MG63 (cell line): Measurements from ENCODE around the gene SDR42E1. TPM values are rescaled to one million over a fixed set of nuclear protein-coding genes. Genes with fewer than 3 reads are reported as not detected.

Experiments
- DNase-seq: peaks from one replicate; pipeline ENCODE4 v3.0.0-alpha.2; 2020
- H3K27me3 ChIP-seq: fragments of 250-450 bp; sonication (Bioruptor Pico); 2 replicates; pipeline ENCODE4 v1.5.1; 2020; ENCODE audit warnings: mild to moderate bottlenecking, moderate library complexity
- H3K36me3 ChIP-seq: fragments of 250-450 bp; sonication (Bioruptor Pico); 2 replicates; pipeline ENCODE4 v1.5.1; 2020; ENCODE audit warnings: mild to moderate bottlenecking, moderate library complexity
- H3K4me3 ChIP-seq: fragments of 250-450 bp; sonication (Bioruptor Pico); 2 replicates; pipeline ENCODE4 v1.5.1; 2020; ENCODE audit warnings: mild to moderate bottlenecking, moderate library complexity
- H3K9me3 ChIP-seq: fragments of 250-450 bp; sonication (Bioruptor Pico); 2 replicates; pipeline ENCODE4 v1.5.1; 2020; ENCODE audit warnings: mild to moderate bottlenecking, moderate library complexity
- total RNA-seq: library from RNA; depleted of rRNA; stranded (reverse); fragments of >200 nt; shearing (Covaris generic); gene quantifications from 2 replicates; pipeline ENCODE4 v1.2.3, GENCODE V29; 2014; ENCODE audit warnings: low replicate concordance; rRNA removed

SDR42E1 gene, protein sequence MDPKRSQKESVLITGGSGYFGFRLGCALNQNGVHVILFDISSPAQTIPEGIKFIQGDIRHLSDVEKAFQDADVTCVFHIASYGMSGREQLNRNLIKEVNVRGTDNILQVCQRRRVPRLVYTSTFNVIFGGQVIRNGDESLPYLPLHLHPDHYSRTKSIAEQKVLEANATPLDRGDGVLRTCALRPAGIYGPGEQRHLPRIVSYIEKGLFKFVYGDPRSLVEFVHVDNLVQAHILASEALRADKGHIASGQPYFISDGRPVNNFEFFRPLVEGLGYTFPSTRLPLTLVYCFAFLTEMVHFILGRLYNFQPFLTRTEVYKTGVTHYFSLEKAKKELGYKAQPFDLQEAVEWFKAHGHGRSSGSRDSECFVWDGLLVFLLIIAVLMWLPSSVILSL
- 1.2 and 2.7 TPM in 2 replicates for total RNA-seq

DNA sequence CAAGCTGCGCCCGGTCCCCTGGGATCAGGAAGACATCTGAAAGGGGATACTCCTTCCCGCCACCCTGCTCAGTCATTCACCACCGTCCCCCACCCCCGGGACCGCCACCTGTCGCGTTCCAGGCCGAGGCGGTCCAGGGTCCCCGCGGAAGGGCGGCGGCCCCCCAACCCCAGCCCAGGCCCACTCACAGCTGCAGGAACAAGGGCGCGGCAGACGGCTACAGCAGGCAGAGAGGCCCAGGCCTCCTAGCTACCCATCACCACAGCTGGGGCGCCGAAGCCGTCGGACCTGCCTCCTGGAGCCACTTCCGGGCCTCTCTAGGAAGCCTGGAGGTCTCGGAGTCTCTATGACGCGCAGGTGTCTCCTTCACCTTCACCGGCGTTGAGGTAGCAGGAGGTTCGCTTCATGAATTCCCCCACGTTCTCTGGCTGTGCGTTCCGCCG, at the start of gene SDR42E1:
Gene SDR42E1, minus strand, starts transcription at position 272 of the 443 bp plus-strand sequence. CDS start 10,612 bp downstream, outside the sequence.
- Histone ChIP-seq H3K36me3 (no peaks in the 10 kb centered on the region), H3K4me3 (peak within 1 kb of the TSS; percentile 42), H3K27me3 (no peaks in the 10 kb centered on the region), H3K9me3 (no peaks in the 10 kb centered on the region)
- peak; percentile 35 for DNase-seq

DNA sequence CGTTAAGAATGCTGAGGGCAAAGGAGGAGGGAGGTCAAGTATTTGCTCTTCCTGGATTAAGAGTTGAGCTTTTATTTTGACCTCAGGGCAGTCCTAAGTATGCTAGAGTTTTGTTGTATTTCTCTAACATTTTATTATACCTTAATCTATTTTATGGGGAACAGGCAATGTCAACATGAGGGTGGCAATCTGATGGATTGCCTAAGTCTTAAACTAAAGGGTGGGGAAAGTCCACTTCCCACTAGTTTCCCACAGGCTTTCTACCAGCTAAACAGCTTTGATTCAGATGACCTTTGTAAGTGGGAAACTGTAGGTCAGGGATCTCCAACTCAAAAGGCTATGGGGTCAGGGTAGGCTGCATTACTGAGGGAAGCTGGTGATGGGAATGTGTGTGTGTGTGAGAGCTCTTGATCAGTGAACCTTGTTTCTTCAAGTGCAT, 48.7 kb upstream of the SDR42E1 start:
- Histone ChIP-seq H3K36me3 (no peaks in the 10 kb centered on the region), H3K9me3 (no peaks in the 10 kb centered on the region), H3K4me3 (no peak overlapping the region), H3K27me3 (no peaks in the 10 kb centered on the region)
- DNase-seq, result no peak

DNA sequence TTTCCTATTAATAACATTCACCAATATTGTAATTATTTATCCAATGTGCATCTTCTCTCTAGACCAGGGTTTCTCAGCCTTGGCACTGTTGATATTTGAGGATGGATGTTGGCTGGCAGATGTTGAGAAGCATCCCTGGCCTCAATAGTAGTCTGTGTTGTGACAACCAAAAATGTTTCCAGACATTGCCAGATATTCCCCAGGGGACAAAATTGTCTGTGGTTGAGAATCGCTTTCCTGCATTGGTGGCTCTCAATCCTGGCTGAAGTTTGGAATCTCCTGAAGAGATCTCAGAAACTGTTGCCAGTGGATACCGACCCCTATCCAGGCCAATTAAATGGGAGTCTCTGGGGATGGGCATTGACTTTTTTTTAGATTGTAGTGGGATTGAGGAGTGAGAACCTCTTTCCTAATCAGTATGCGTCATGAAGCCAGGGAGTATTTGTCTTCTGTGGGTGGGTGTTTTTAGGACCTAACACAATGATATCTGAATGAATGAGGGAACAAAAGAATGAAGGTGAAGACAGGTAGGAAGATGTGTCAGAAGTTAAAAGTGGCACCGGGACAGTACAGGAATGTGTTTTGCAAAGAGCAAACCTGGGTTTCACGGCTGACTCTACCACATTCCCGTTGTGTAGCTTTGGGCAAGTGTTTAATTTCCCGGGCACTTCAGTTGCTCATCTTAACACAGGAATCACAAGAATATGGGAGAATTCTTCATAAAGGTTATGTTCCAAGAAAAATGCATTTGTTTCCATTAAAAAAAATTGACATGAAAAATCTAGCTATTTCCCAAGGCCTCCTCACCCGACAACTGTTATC, 48.1 kb upstream of the SDR42E1 start:
- H3K4me3 ChIP-seq, result no peak overlapping the region
- no peak for DNase-seq

DNA sequence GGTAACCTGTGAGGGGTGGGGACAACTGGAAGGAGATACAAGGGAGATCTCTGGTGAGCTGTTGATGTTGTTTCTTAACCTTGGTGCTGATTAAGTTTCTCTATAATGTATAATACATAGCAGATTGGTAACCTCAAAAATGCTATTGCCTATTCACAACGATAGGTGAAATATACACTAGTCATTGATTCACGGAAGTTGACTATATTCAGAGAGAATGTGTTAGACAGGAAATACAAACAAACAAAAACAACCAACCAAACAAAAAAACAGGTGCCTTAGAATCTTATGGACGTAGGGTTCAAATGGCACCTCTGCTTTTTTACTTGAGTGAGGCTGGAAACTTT, 45.3 kb upstream of the SDR42E1 start:
- H3K4me3 ChIP-seq, result no peak overlapping the region
- H3K9me3 ChIP-seq, result no peaks in the 10 kb centered on the region
- H3K36me3 ChIP-seq, result no peaks in the 10 kb centered on the region
- H3K27me3 ChIP-seq, result no peaks in the 10 kb centered on the region
- no peak for DNase-seq

More for the DNA sequence above, 48.1 kb upstream of the SDR42E1 start:
- Histone ChIP-seq H3K36me3 (no peaks in the 10 kb centered on the region), H3K27me3 (no peaks in the 10 kb centered on the region), H3K9me3 (no peaks in the 10 kb centered on the region)

DNA sequence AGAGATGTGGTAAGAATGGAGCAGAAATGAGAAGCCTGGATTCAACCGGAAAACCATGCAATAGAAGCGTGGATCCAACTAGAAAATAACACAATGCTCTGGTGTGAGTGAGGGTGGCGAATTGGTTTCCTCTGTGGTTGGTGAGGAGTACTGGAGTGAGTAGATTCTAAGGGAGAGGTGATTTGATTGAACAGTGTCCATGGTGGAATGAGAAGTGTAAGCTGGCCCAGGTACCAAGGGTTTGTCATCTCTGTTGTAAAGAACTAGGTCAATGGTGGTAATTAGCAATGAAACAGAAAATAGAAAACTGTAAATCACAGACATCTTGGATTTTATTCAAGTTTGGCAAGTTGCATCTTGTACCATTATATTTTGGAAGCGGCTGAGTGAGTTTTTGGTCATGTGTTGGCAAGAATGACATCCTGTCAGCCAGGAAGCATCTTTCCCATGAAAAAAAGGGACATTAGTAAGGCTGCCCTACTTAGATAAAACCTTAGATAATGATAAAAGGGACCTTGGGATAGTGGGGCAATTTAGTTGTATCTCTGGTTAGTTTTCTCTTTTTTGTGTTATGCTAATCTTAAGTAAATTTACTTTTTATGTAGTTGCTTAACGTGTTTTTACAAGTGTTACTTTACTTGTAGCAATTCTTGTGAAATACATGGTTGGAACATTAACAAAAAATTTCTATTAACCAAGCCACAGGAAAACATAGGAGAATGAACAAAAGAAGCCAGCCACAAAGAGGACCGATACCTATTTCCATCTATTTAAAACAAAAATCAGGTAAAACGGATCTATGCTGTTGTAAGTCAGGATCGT, 44.7 kb upstream of the SDR42E1 start:
- Histone ChIP-seq H3K27me3 (no peaks in the 10 kb centered on the region), H3K36me3 (no peaks in the 10 kb centered on the region), H3K4me3 (no peak overlapping the region), H3K9me3 (no peaks in the 10 kb centered on the region)
- DNase-seq, result no peak

DNA sequence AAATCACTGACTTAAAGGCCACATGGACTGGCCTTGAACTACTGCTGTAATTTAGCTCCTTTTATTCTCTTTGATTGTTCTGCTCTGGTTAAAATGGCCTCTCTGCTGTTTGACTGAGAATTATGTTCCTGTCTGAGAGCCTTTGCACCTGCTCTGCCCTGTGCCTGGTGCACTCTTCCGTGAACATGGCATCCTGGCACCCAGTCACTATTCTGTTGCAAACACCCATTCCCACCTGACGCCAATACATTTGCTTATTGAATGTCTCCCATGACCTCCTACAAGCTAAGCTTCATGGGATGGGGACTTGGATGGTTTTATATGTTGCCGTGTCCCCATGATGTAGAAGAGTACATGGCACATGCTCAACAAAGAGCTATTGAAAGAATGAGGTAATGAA, 43.8 kb upstream of the SDR42E1 start:
- H3K4me3 ChIP-seq, result no peak overlapping the region
- no peaks in the 10 kb centered on the region for H3K9me3 ChIP-seq
- no peak for DNase-seq
- no peaks in the 10 kb centered on the region for H3K36me3 ChIP-seq
- H3K27me3 ChIP-seq, result no peaks in the 10 kb centered on the region

DNA sequence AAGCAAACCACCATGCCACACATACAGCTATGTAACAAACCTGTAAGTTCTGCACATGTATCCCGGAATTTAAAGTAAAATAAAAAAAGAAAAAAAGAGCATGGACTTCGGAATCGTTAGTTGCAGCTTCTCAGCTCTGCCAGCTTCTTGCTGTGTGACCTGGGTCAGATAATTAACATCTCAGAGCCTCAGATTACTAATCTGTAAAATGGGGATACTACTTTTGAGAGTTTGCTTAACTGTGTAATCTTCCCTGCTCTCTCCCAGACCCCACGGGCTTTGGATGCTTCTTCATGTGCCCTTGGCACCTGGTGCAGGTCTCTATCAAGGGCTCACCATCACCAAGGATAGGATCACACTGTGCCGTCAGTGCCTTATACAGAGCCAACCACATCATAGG, 40.4 kb upstream of the SDR42E1 start:
- no peak overlapping the region for H3K4me3 ChIP-seq
- no peaks in the 10 kb centered on the region for H3K36me3 ChIP-seq
- H3K9me3 ChIP-seq, result no peaks in the 10 kb centered on the region
- no peaks in the 10 kb centered on the region for H3K27me3 ChIP-seq
- no peak for DNase-seq

DNA sequence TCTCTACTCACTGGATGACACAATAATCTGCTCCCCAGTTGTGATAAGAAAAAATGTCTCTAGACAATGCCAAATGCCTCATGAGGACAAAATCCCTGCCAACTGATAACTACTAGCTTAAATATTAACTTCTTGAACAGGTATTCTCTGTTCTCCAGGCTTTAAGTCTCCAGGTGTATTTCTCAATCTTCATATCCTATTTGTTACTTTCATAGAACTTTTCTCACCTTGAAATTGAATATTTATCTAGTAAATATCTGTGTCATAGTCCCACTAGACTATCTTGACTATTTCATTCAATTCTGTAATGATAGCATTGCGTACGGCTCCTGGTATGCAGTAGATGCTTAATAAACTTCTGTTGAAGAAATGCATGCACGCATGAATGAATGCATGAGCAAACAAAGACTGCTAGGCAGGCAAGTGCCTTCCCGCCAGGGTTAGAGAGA, 39.7 kb upstream of the SDR42E1 start:
- DNase-seq, result no peak
- Histone ChIP-seq H3K36me3 (no peaks in the 10 kb centered on the region), H3K9me3 (no peaks in the 10 kb centered on the region), H3K27me3 (no peaks in the 10 kb centered on the region), H3K4me3 (no peak overlapping the region)

DNA sequence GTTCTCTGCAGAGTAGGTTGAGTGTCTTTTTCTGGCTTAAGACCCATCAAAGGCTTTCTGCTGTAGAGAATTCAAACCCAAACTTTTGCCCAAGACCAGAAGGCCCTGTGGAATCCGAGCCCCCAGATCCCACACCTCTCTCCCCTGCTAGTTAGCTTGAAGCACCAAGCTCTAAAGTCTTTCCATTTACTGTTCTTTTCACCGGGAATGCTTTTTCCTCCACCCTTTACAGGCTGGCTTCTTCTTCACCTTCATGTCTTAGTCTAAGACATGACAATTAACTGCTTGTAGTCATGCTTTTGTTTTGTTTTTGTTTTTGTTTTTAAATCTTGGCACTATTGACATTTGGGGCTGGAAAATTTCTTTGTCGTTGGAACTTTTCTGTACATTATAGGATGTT, 39.2 kb upstream of the SDR42E1 start:
- H3K36me3 ChIP-seq, result no peaks in the 10 kb centered on the region
- H3K4me3 ChIP-seq, result no peak overlapping the region
- H3K27me3 ChIP-seq, result no peaks in the 10 kb centered on the region
- no peak for DNase-seq
- no peaks in the 10 kb centered on the region for H3K9me3 ChIP-seq

DNA sequence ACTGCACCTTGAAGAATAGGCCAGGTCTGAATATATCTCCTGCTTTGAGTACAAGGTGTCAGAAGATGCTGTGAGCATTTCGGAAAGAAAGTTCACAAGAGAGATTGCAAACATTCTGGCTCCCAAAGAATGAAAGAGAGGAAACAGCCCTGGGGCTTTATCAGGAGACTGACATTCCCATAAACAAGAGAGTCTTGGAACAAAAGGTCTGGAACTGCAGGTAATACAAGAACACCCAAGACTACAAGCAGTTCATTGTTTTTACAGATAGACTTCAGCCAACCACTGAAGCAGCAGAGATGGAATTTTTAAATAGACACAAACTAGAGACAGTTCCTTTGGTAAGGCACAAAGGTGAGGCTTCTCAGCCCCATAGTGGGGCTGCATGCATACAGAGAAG, 38.2 kb upstream of the SDR42E1 start:
- no peaks in the 10 kb centered on the region for H3K27me3 ChIP-seq
- no peak overlapping the region for H3K4me3 ChIP-seq

DNA sequence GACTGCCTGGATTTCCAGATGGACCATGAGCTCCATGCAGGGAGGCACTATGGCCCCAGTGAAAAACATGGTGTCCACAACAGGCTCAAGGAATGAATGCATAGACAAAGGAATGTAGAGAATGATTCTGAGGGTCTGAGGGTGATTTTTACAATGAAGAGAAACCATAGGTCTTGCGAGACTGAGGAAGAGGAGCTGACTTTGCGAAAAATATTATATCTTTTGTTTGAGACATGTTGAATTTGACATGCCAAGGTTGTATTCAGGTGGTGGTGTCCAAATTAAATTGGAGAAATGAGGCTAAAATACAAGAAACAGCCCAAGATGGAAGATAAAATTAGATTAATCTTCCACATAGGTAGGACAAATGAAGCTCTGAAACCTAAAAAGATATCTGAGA, 36.5 kb upstream of the SDR42E1 start:
- no peaks in the 10 kb centered on the region for H3K9me3 ChIP-seq
- DNase-seq, result no peak
- H3K27me3 ChIP-seq, result no peaks in the 10 kb centered on the region
- no peak overlapping the region for H3K4me3 ChIP-seq
- H3K36me3 ChIP-seq, result no peaks in the 10 kb centered on the region

More for the DNA sequence above, 38.2 kb upstream of the SDR42E1 start:
- no peak for DNase-seq
- Histone ChIP-seq H3K9me3 (no peaks in the 10 kb centered on the region), H3K36me3 (no peaks in the 10 kb centered on the region)

DNA sequence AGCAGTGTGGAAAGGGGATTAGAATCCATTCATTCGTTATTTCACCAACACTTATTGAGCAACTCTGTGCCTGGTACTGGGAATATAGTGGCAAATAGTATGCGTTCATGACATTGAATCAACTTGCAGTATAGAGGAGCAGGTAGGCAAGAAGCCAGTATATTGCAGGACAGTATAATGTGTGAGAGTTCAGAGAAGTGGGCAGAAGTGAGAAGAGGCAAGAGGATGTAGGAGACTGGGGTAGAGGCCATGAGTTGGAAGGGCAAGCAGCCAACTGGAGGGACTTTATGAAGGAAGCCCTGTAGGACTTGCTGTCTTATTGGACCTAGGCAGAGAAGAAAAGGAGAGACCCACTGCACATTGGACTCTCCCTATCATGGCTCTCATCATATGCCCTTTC, 36.1 kb upstream of the SDR42E1 start:
- Histone ChIP-seq H3K36me3 (no peaks in the 10 kb centered on the region), H3K27me3 (no peaks in the 10 kb centered on the region), H3K4me3 (no peak overlapping the region), H3K9me3 (no peaks in the 10 kb centered on the region)
- DNase-seq, result no peak

DNA sequence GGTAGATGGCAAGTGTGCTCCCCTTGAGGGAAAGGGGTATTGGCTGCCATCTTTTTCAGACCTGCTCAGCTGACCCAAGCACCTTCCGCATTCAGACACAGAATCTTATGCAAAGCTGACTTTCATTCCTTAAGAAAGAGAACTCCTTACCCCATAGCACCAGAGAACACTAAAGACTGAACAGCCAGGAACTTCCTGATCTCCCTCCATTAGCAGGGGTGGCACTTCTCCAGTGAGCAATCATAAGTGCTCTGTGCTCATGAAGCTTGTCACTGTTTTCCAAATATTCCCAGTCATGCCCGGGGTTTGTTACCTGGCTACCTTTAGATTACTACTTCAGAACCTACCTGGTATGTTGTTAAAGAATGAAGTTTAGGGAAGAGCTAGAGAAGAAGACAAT, 35.7 kb upstream of the SDR42E1 start:
- Histone ChIP-seq H3K27me3 (no peaks in the 10 kb centered on the region), H3K4me3 (no peak overlapping the region), H3K9me3 (no peaks in the 10 kb centered on the region), H3K36me3 (no peaks in the 10 kb centered on the region)
- no peak for DNase-seq

DNA sequence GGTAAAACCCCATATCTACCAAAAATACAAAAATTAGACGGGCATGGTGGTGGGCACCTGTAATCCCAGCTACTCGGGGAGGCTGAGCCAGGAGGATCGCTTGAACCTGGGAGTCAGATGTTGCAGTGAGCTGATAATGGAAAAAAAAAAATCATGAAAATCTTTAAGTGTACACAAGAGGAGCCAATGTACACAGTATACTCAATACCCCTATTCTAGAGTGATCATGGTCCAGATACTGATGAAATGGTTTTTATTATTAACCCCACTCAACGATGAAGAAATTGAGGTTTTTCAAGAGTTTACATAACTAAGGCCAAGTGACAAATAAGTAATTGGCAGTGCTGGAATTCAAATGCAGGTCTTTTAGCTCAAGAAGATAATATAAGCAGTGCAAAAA, 35.3 kb upstream of the SDR42E1 start:
- no peak for DNase-seq
- H3K36me3 ChIP-seq, result no peaks in the 10 kb centered on the region

DNA sequence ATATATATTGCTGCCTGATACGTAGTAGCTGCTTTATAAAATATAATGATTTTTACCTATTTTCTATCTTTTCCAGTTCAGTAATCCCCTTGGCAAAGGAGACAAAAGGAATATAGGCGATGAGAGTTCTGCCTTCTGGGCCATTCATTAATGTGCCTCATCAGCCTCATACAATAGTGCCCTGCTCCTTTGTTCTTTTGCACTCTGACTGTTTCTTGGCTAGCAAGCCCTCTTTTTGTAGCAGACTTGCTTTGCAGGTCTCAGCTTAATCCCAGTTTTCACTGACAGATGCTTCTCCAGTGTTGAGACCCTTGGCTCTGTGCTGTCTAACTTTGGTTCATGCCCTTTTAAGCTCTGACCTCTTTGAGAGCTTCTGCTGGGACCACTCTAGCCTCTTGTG, 34.2 kb upstream of the SDR42E1 start:
- no peaks in the 10 kb centered on the region for H3K9me3 ChIP-seq
- no peak for DNase-seq
- H3K36me3 ChIP-seq, result no peaks in the 10 kb centered on the region
- H3K27me3 ChIP-seq, result no peaks in the 10 kb centered on the region
- H3K4me3 ChIP-seq, result no peak overlapping the region

More for the DNA sequence above, 35.3 kb upstream of the SDR42E1 start:
- H3K4me3 ChIP-seq, result no peak overlapping the region
- no peaks in the 10 kb centered on the region for H3K27me3 ChIP-seq
- H3K9me3 ChIP-seq, result no peaks in the 10 kb centered on the region

DNA sequence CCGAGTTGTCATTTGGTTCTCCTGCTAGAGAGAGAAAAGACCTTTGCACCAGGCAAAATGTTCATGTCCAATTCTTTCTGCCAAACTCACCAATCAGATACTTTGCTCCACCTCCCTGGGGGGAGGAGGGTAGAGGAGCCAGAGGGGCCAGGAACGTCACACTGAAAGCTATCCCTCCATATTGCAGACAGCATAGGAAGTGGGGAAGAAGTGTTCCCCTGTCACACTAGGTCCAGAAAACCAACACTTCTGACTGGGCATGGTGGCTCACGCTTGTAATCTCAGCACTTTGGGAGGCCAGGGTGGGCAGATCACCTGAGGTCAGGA, 33.3 kb upstream of the SDR42E1 start:
- no peaks in the 10 kb centered on the region for H3K27me3 ChIP-seq
- DNase-seq, result no peak
- no peak overlapping the region for H3K4me3 ChIP-seq
- H3K9me3 ChIP-seq, result no peaks in the 10 kb centered on the region
- H3K36me3 ChIP-seq, result no peaks in the 10 kb centered on the region
